OCI-LY7 (cell line): ENCODE results near the gene SEC14L1. TPM values are rescaled to one million over a fixed set of nuclear protein-coding genes. Genes with fewer than 3 reads are reported as not detected.
A peak's percentile ranks its signal among the peaks of the same experiment; 100 is the strongest.

ENCODE experiments used
- BruUV-seq: library from RNA; stranded (reverse); fragments of 400-500 nt; replicated peaks from 2 replicates; lab custom pipeline; 2021; lab: Mats Ljungman, UMichigan
- CTCF ChIA-PET: fragments of 300-600 bp; sonication (Branson Sonifier 250); formaldehyde crosslinking; loops from one replicate; lab custom pipeline; 2022; ENCODE audit warnings: antibody characterized with exemption; ENCODE audit not compliant: unreplicated experiment; lab: Charles Lee
- POLR2A ChIA-PET: fragments of 300-600 bp; sonication (Branson Sonifier 250); formaldehyde crosslinking; loops from one replicate; lab custom pipeline; 2022; ENCODE audit warnings: antibody characterized with exemption; lab: Charles Lee
- DNase-seq: peaks from one replicate; pipeline ENCODE4 v3.0.0-alpha.2; 2015; ENCODE audit warnings: low spot score
- H2AFZ ChIP-seq: fragments of 200-600 bp; sonication (generic), shearing (Covaris generic); 2 replicates; pipeline ENCODE4 v1.6.1; 2014; ENCODE audit warnings: mild to moderate bottlenecking, antibody characterized with exemption, low read length, moderate library complexity
- H3K27ac ChIP-seq: fragments of 200-600 bp; sonication (generic); 2 replicates; pipeline ENCODE4 v1.5.1; 2014; ENCODE audit warnings: mixed run types, low read depth, mild to moderate bottlenecking, moderate library complexity, low read length, inconsistent platforms; ENCODE audit not compliant: poor library complexity, severe bottlenecking
- H3K36me3 ChIP-seq: fragments of 200-600 bp; sonication (generic); 2 replicates; pipeline ENCODE4 v1.6.1; 2014; ENCODE audit warnings: mild to moderate bottlenecking, antibody characterized with exemption, low read length, moderate library complexity, mixed read lengths; ENCODE audit not compliant: insufficient read depth
- H3K4me1 ChIP-seq: fragments of 200-600 bp; sonication (generic); 2 replicates; pipeline ENCODE4 v1.5.1; 2014; ENCODE audit warnings: mild to moderate bottlenecking, low read length; ENCODE audit not compliant: insufficient read depth, poor library complexity, severe bottlenecking
- H3K4me2 ChIP-seq: fragments of 200-600 bp; sonication (generic); 2 replicates; pipeline ENCODE4 v1.6.1; 2014; ENCODE audit warnings: mild to moderate bottlenecking, low read length
- H3K4me3 ChIP-seq: fragments of 200-600 bp; sonication (generic); 2 replicates; pipeline ENCODE4 v1.5.1; 2014; ENCODE audit warnings: mild to moderate bottlenecking, low read depth, low read length; ENCODE audit not compliant: poor library complexity, severe bottlenecking
- H3K79me2 ChIP-seq: fragments of 200-600 bp; sonication (generic); 2 replicates; pipeline ENCODE4 v1.6.1; 2016; ENCODE audit warnings: low read depth, mild to moderate bottlenecking, low read length, moderate library complexity, mixed read lengths; ENCODE audit not compliant: insufficient read depth
- H3K9me2 ChIP-seq: fragments of 200-600 bp; sonication (generic); 2 replicates; pipeline ENCODE4 v1.6.1; 2016; ENCODE audit warnings: mild to moderate bottlenecking, low read length, mixed read lengths; ENCODE audit not compliant: insufficient read depth
- H3K9me3 ChIP-seq: fragments of 200-600 bp; sonication (generic); 2 replicates; pipeline ENCODE4 v1.6.1; 2014; ENCODE audit warnings: mild to moderate bottlenecking, mixed run types, low read length, mixed read lengths
- H4K20me1 ChIP-seq: fragments of 200-600 bp; sonication (generic); 2 replicates; pipeline ENCODE4 v1.6.1; 2014; ENCODE audit warnings: mild to moderate bottlenecking, antibody characterized with exemption, low read length, moderate library complexity, mixed read lengths; ENCODE audit not compliant: insufficient read depth
- EZH2phosphoT487 ChIP-seq: fragments of 200-600 bp; sonication (generic); IDR thresholded peaks from 2 replicates; pipeline ENCODE4 v1.6.1; 2018; ENCODE audit warnings: low read depth, borderline replicate concordance, mild to moderate bottlenecking, mixed run types, antibody characterized with exemption, low read length, moderate library complexity, mixed read lengths
- intact Hi-C: fragments of 100-400 bp; cut with micrococcal nuclease; formaldehyde crosslinking; loops from one replicate; pipeline ENCODE4 v1.10.0; 2022; ENCODE audit not compliant: unreplicated experiment
- total RNA-seq, 2 experiments: library from RNA; depleted of rRNA in 1 of 2; stranded (reverse); fragments of >200 nt in 1 of 2; shearing (Covaris generic) in 1 of 2; gene quantifications; 2 replicates each; pipeline ENCODE4 v1.2.3, GENCODE V29; 2014 to 2022
- TF ChIP-seq, protein P1 (sequence below): fragments of 200-600 bp; sonication (generic); conservative IDR thresholded peaks from 2 replicates; pipeline ENCODE4 v1.5.1; 2014; ENCODE audit warnings: mild to moderate bottlenecking, antibody characterized with exemption, low read length, moderate library complexity, mixed read lengths

The SEC14L1 gene
- total RNA-seq, 2 experiments from 2014 or later, result 137 to 227 TPM

DNA sequence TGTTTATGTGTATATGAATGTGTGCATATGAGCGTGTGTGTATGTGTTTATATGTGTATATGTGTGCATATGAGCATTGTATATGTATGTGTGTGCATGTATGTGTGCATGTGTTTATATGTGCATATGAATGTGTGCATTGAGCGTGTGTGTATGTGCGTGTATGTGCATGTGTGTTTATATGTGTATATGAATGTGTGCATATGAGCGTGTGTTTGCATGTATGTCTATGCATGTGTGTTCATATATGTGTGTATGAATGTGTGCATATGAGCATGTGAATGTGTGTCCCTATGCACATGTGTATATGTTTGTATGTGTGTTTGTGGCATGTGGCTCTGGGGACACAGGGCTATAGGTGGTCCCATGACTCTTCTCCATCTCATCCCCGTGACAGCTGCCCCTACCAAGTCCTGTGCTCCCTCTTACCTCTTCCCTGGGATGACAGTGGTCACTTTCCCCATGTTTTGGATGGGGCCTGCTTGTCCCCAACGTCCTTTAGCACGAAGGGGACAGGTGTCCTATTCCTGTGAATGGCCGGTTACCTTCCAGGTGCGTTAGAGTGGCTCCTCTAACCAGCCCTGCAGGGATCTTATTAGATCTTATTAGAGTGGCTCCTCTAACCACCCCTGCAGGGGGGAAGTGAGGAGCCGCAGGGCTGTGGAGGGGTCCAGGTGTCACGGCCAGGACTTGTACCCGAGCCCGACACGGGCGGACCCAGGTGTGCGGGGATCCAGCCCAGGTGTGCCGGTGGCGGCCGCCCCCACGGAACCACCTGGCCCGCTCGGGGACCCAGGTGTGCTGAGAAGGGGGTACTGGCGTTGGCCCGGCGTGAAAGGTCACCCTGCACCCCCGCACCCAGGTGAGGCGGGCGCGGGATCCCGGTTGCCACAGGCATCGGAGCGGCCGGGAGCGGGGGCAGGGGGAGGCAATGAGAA lies 105.6 kb downstream of the SEC14L1 start:
- peak overlapping the region; percentile 76 for H3K4me2 ChIP-seq
- ChIA-PET POLR2A (no interaction called here), CTCF (no interaction called here)
- no peaks in the 10 kb centered on the region for H3K9me2 ChIP-seq
- H2AFZ ChIP-seq, result peak overlapping the region; percentile 50; the same call in 1 of the 2 replicates
- H4K20me1 ChIP-seq, result no peaks in the 10 kb centered on the region
- no peak overlapping the region for H3K27ac ChIP-seq
- no peak for TF ChIP-seq EZH2phosphoT487
- TF ChIP-seq, protein P1, sequence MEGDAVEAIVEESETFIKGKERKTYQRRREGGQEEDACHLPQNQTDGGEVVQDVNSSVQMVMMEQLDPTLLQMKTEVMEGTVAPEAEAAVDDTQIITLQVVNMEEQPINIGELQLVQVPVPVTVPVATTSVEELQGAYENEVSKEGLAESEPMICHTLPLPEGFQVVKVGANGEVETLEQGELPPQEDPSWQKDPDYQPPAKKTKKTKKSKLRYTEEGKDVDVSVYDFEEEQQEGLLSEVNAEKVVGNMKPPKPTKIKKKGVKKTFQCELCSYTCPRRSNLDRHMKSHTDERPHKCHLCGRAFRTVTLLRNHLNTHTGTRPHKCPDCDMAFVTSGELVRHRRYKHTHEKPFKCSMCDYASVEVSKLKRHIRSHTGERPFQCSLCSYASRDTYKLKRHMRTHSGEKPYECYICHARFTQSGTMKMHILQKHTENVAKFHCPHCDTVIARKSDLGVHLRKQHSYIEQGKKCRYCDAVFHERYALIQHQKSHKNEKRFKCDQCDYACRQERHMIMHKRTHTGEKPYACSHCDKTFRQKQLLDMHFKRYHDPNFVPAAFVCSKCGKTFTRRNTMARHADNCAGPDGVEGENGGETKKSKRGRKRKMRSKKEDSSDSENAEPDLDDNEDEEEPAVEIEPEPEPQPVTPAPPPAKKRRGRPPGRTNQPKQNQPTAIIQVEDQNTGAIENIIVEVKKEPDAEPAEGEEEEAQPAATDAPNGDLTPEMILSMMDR, result no peak
- H3K4me1 ChIP-seq, result peaks cover 14% of the 10 kb centered on the region
- peak overlapping the region; percentile 61 for H3K4me3 ChIP-seq
- intact Hi-C loops, result loop anchor here (1.0 to 2.0 kb wide), 5 partner anchors 34 to 235 kb away; no protein-coding TSS in a partner anchor
- H3K36me3 ChIP-seq, result no peaks in the 10 kb centered on the region
- peak; percentile 62 for DNase-seq
- no peaks in the 10 kb centered on the region for H3K9me3 ChIP-seq
- no TSS peak for BruUV-seq
- H3K79me2 ChIP-seq, result no peaks in the 10 kb centered on the region

DNA sequence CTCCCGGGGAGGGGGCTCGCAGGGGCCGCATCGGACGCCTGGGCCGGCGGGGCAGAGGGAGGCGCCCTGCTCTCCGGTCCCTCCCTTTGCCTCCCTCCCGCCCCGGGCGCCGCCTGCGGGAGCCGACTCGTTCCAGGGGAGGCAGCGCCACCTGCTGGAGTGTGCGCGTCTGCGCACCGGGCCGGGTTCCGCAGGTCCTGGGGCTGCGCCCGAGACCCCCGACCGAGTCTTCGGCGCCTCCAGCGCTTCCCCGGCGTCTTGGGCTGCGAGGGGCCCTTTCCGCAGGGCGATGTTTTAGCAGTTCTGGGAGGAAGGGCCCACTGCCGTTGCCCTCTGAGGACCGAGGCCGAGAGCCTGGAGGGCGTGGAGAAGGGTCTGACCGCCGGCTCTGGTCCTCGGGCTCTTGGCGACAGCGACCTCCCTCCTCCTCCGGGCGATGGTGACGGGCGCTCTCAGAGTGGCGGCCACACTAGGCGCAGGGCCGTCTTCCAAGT lies 106.3 kb downstream of the SEC14L1 start:
- no peaks in the 10 kb centered on the region for H3K36me3 ChIP-seq
- H3K4me2 ChIP-seq, result peak overlapping the region; percentile 76
- ChIA-PET CTCF (no interaction called here), POLR2A (no interaction called here)
- DNase-seq, result peak; percentile 91
- H4K20me1 ChIP-seq, result no peaks in the 10 kb centered on the region
- BruUV-seq, result no TSS peak
- no peak overlapping the region for H3K27ac ChIP-seq
- intact Hi-C loops, result loop anchor here (1.0 to 2.0 kb wide), 5 partner anchors 35 to 236 kb away; no protein-coding TSS in a partner anchor
- H3K79me2 ChIP-seq, result no peaks in the 10 kb centered on the region
- peak overlapping the region; percentile 50; the same call in 1 of the 2 replicates for H2AFZ ChIP-seq
- H3K4me3 ChIP-seq, result peak overlapping the region; percentile 61
- H3K9me3 ChIP-seq, result no peaks in the 10 kb centered on the region
- TF ChIP-seq EZH2phosphoT487, result no peak
- TF ChIP-seq, protein P1, result peak; percentile 94
- no peaks in the 10 kb centered on the region for H3K9me2 ChIP-seq
- H3K4me1 ChIP-seq, result peaks cover 14% of the 10 kb centered on the region
